Suprapubic skin (tissue), 4 donors: ENCODE results near the gene SLC2A13. TPM values are rescaled to one million over a fixed set of nuclear protein-coding genes. Genes with fewer than 3 reads are reported as not detected.

Experiments
- DNase-seq, 2 donors: peaks; one replicate each; pipeline ENCODE4 v3.0.0-alpha.2; 2019; ENCODE audit warnings: low spot score in 2 of 2
- H3K27ac ChIP-seq: fragments of 200-600 bp; sonication (generic); one replicate; pipeline ENCODE4 v1.5.1; 2019
- H3K27me3 ChIP-seq: fragments of 200-600 bp; sonication (generic); one replicate; pipeline ENCODE4 v1.5.1; 2019
- H3K36me3 ChIP-seq: fragments of 200-600 bp; sonication (generic); one replicate; pipeline ENCODE4 v1.5.1; 2019
- H3K4me1 ChIP-seq: fragments of 200-600 bp; sonication (generic); one replicate; pipeline ENCODE4 v1.5.1; 2019
- H3K4me3 ChIP-seq: fragments of 200-600 bp; sonication (generic); one replicate; pipeline ENCODE4 v1.5.1; 2019; ENCODE audit warnings: mild to moderate bottlenecking
- H3K9me3 ChIP-seq: fragments of 200-600 bp; sonication (generic); one replicate; pipeline ENCODE4 v1.5.1; 2019
- EP300 ChIP-seq: sonication (generic); formaldehyde crosslinking; IDR thresholded peaks from one replicate; pipeline ENCODE4 v1.6.1; 2017; ENCODE audit warnings: antibody characterized with exemption
- POLR2A ChIP-seq, 2 donors: fragments of 450-650 bp; IDR thresholded peaks; one replicate each; pipeline ENCODE4 v1.6.1; 2017; ENCODE audit warnings: antibody characterized with exemption in 2 of 2, mild to moderate bottlenecking in 2 of 2, moderate library complexity in 2 of 2
- POLR2AphosphoS5 ChIP-seq, 3 donors: sonication (generic); formaldehyde crosslinking; IDR thresholded peaks; one replicate each; pipeline ENCODE4 v1.6.1; 2017; ENCODE audit warnings: antibody characterized with exemption in 3 of 3
- WGBS: methylation state at CpG from one replicate; pipeline ENCODE4 v1.1.5; 2018; 5-methylcytosine and 5-hydroxymethylcytosine counted together
- total RNA-seq, 4 donors: library from RNA; depleted of rRNA; stranded (reverse); fragments of >200 nt; gene quantifications; one replicate each; pipeline ENCODE4 v1.1.0, GENCODE V29; 2016
- TF ChIP-seq, protein P1 (sequence below), 2 donors: fragments of 200-600 bp in 1 of 2; fragments of 450-650 bp in 1 of 2; sonication (generic) in 1 of 2; IDR thresholded peaks; one replicate each; pipeline ENCODE4 v1.5.1; 2016 to 2019; ENCODE audit warnings: antibody characterized with exemption in 2 of 2, mild to moderate bottlenecking in 1 of 2, moderate library complexity in 1 of 2

The SLC2A13 gene
- total RNA-seq, 4 donors from 2014 or later = 10.4 to 14.1 (median 13.4) TPM

DNA sequence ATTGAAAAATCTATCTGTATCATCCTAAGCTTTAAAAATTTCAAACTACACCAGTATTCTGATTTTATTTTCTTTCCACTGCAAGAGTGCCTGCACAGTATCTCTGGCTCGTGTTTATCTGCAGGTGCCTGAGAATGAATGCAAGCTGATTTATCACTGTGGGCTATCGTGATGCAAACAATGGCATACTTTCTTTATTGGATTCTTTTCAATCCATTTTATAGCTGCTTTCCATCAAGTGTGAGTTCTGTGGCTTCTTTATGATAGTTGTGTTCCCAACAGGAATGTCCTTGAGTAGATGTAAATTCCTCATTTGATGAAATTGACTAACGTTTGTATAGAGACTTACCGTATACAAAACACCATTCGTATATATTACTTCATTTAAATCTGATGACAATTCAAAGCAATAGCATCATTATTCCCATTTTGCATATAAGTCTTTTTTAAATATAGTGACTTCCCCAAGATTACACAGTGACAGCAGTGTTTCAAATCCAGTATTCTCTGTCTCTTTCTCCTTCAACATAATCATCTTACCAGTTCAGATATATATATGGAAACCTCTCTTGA, 326.0 kb downstream of the SLC2A13 start:
- TF ChIP-seq, protein P1, sequence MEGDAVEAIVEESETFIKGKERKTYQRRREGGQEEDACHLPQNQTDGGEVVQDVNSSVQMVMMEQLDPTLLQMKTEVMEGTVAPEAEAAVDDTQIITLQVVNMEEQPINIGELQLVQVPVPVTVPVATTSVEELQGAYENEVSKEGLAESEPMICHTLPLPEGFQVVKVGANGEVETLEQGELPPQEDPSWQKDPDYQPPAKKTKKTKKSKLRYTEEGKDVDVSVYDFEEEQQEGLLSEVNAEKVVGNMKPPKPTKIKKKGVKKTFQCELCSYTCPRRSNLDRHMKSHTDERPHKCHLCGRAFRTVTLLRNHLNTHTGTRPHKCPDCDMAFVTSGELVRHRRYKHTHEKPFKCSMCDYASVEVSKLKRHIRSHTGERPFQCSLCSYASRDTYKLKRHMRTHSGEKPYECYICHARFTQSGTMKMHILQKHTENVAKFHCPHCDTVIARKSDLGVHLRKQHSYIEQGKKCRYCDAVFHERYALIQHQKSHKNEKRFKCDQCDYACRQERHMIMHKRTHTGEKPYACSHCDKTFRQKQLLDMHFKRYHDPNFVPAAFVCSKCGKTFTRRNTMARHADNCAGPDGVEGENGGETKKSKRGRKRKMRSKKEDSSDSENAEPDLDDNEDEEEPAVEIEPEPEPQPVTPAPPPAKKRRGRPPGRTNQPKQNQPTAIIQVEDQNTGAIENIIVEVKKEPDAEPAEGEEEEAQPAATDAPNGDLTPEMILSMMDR (IDR thresholded peaks at IDR 0.05) = no peak
- TF ChIP-seq POLR2A (IDR thresholded peaks at IDR 0.05) = no peak
- no peak for TF ChIP-seq POLR2AphosphoS5 (IDR thresholded peaks at IDR 0.05)
- no peak for TF ChIP-seq EP300
- 86% methylated on average over 5 of the region's 5 CpGs for WGBS

DNA sequence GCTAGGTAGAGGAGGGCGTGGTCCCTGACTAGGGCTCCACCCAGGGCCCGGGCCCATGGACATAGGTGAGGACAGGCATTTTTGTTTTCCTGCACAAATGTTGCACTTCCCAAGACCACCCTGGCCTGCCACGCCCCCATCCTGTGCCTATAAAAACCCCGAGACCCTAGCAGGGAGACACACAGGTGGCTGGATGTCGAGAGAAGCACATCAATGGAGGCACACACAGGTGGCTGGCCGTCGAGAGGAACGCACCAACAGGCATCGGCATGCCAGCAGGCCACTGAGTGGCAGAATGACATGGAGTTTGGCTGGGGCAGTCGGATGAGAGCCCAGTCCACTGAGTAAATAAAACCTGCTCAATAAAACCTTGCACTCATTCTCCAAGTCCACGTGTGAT, 328.4 kb downstream of the SLC2A13 start:
- TF ChIP-seq POLR2AphosphoS5 (IDR thresholded peaks at IDR 0.05) = no peak
- no peak for TF ChIP-seq EP300
- TF ChIP-seq, protein P1 (IDR thresholded peaks at IDR 0.05) = no peak
- no peak for TF ChIP-seq POLR2A (IDR thresholded peaks at IDR 0.05)
- H3K36me3 ChIP-seq = no peaks in the 10 kb centered on the region
- H3K27ac ChIP-seq = no peak overlapping the region
- H3K9me3 ChIP-seq = no peaks in the 10 kb centered on the region
- DNase-seq = no peak
- no peaks in the 10 kb centered on the region for H3K4me1 ChIP-seq
- H3K4me3 ChIP-seq = no peak overlapping the region
- WGBS = 89% methylated on average over 11 of the region's 11 CpGs
- no peaks in the 10 kb centered on the region for H3K27me3 ChIP-seq

More for the DNA sequence above, 326.0 kb downstream of the SLC2A13 start:
- DNase-seq = no peak
- Histone ChIP-seq H3K27ac (no peak overlapping the region), H3K27me3 (no peaks in the 10 kb centered on the region), H3K4me1 (no peaks in the 10 kb centered on the region), H3K36me3 (no peaks in the 10 kb centered on the region), H3K9me3 (no peaks in the 10 kb centered on the region), H3K4me3 (no peak overlapping the region)

DNA sequence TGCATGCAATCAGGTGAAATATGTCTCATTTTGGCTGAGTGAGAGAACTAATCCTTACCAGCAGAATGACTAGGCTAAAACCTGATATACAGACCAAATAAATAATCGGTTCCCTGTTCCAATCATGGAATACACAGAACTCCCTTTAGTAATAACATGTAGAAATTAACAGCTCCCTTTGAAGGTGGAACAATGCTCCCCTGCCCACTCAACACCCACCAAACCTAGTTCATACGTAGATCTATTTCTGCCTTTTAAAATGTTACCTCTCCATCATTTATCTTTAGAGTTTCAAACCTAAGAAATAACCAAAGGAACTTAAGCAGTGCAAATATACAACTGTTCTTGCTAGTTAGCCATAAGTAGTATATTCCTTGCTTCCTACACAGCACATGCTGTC, 332.6 kb downstream of the SLC2A13 start:
- H3K27ac ChIP-seq = no peak overlapping the region
- H3K27me3 ChIP-seq = no peaks in the 10 kb centered on the region
- TF ChIP-seq, protein P1 (IDR thresholded peaks at IDR 0.05) = no peak
- TF ChIP-seq POLR2AphosphoS5 (IDR thresholded peaks at IDR 0.05) = no peak
- no peak for TF ChIP-seq EP300
- no peak for TF ChIP-seq POLR2A (IDR thresholded peaks at IDR 0.05)
- H3K4me3 ChIP-seq = no peak overlapping the region
- H3K36me3 ChIP-seq = no peaks in the 10 kb centered on the region
- no peak for DNase-seq
- WGBS = 88% methylated on average over 2 of the region's 2 CpGs
- H3K4me1 ChIP-seq = no peaks in the 10 kb centered on the region
- H3K9me3 ChIP-seq = no peaks in the 10 kb centered on the region

DNA sequence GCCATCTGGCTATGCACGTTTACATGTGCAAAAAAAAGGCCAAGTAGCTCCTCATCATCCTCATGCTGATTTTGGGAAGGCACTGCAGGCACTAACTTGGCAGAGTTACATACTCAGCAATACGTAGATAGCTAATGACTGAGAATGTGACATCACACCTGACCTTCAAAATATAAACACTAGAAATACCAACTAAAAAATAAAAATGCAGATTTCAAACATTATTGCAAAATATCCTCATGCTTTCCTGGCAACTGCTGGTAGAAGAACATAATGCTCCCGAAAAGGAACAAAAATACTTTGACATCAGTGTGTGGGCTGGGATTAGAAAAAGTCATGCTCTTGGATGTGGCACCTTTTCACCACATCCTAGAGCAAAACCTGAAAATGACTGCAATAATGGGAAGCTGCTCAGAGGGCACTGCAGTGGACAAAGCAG, 333.0 kb downstream of the SLC2A13 start:
- Histone ChIP-seq H3K4me3 (no peak overlapping the region), H3K36me3 (no peaks in the 10 kb centered on the region), H3K4me1 (no peaks in the 10 kb centered on the region), H3K27ac (no peak overlapping the region), H3K9me3 (no peaks in the 10 kb centered on the region), H3K27me3 (no peaks in the 10 kb centered on the region)
- TF ChIP-seq EP300 (no peak), POLR2A (IDR thresholded peaks at IDR 0.05) (no peak), POLR2AphosphoS5 (IDR thresholded peaks at IDR 0.05) (no peak)
- TF ChIP-seq, protein P1 (IDR thresholded peaks at IDR 0.05) = no peak
- DNase-seq = no peak
- WGBS = 62% methylated on average over 3 of the region's 3 CpGs

DNA sequence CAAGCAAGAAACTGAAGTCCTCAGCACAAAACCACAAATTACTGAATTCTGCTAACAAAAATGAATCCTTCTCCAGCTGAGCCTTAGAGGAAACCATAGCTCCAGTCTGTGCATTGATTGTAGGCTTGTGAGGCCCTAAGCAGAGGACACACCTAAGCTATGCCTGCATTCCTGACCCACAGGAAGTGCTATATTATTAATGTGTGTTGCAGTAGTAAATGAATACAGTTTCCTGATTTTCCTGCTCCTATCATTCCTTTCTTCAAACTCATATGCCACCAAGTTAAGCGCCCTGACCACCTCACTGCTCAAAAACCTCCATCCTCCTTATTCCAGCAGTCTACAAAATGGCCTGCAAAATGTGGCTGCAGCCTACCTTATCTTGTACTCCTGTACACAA, 334.4 kb downstream of the SLC2A13 start:
- H3K36me3 ChIP-seq = no peaks in the 10 kb centered on the region
- TF ChIP-seq EP300 = no peak
- TF ChIP-seq POLR2AphosphoS5 (IDR thresholded peaks at IDR 0.05) = no peak
- TF ChIP-seq, protein P1 (IDR thresholded peaks at IDR 0.05) = no peak
- TF ChIP-seq POLR2A (IDR thresholded peaks at IDR 0.05) = no peak
- no peaks in the 10 kb centered on the region for H3K4me1 ChIP-seq
- no peak overlapping the region for H3K27ac ChIP-seq
- H3K4me3 ChIP-seq = no peak overlapping the region
- no peaks in the 10 kb centered on the region for H3K27me3 ChIP-seq
- DNase-seq = no peak
- H3K9me3 ChIP-seq = no peaks in the 10 kb centered on the region
- WGBS = 97% methylated on average over 1 of the region's 1 CpG
